Dedifferentiated amniotic fluid mesenchymal stem cell (primary cell): ENCODE data around the gene HCN1.
"Not testable (repeated sequence)": the region's sequence is repeated elsewhere in the genome, so short reads cannot be mapped to it uniquely, and the experiment has no call there.

Experiments
- DNase-seq: peaks from one replicate; pipeline ENCODE4 v3.0.0-alpha.2; 2016; ENCODE audit errors: extremely low spot score

Gene HCN1

GRCh38 chr5:45617859-45618416 is 78.2 kb downstream of the HCN1 start:
- DNase-seq: no peak

DNA sequence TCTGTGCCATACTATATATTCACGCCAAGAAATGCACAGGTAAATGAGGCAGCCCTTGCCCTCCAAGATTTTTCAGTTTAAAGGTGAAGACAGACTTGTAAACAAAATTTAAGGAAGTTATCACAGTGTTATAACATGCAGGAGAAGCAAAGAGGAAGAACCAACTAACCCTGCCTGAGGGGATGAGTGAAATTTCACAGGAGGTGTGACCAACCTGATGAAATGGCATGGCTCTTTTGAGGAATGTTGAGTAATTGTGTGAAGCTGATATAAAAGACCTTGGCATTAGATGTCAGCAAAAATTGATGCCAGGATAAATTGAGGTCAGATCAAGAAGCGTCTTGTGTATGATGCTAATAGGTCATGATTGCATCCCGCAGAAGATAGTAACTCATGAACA is 86.5 kb downstream of the HCN1 start:
- no peak for DNase-seq

- DNase-seq: no peak
Observed at GRCh38 chr5:45604092-45604491, 92.1 kb downstream of the HCN1 start.

DNA sequence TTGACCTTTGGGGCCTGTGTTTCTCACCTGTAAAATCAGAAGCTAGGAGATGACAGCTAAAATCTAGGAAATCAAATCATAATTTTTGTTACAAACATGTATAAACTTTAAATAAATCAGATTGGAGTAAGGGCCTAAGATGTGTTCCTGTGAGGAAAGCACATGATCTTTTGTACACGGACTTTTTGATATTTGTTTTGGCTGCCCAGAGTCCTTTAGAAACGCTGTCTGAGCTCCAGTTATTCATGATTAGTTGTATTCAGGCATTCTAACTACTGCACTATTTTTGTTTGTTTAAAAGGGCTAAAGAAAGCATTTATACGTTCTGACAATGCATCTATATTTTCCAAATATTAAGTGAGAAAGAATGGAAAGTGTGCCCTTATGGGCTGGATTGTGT is 94.8 kb downstream of the HCN1 start:
- no peak for DNase-seq

DNA sequence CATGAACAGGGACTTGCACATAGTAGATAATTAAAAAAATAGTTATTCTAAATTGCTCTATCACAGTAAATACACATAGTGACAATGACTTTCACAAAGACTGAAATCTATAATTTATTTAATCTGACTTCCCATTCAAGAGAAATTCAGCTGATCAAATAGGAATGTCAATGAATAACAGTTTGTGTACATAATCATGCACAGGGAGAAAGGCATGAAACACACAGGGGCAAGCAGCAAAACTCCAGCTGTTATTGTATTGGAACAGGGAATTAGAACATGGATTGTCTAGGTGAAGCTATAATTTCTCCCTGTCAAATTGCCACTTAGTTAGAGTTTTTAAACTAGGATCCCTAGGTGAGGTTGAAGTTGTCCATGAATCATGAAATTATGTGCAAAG is 99.9 kb downstream of the HCN1 start:
- no peak for DNase-seq

DNA sequence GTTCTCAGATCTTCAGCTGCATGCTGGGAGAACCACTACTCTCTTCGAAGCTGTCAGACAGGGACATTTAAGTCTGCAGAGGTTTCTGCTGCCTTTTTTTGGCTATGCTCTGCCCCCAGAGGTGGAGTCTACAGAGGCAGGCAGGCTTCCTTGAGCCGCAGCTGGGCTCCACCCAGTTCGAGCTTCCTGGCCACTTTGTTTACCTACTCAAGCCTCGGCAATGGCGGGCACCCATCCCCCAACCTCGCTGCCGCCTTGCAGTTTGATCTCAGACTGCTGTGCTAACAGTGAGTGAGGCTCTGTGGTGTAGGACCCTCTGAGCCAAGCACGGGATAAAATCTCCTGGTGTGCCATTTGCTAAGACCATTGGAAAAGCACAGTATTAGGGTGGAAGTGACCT is 110.2 kb downstream of the HCN1 start:
- not testable (repeated sequence) for DNase-seq

- DNase-seq: no peak
Observed at GRCh38 chr5:45578270-45578669, 117.9 kb downstream of the HCN1 start.

- no peak for DNase-seq
Observed at GRCh38 chr5:45568813-45569212, 127.4 kb downstream of the HCN1 start.

DNA sequence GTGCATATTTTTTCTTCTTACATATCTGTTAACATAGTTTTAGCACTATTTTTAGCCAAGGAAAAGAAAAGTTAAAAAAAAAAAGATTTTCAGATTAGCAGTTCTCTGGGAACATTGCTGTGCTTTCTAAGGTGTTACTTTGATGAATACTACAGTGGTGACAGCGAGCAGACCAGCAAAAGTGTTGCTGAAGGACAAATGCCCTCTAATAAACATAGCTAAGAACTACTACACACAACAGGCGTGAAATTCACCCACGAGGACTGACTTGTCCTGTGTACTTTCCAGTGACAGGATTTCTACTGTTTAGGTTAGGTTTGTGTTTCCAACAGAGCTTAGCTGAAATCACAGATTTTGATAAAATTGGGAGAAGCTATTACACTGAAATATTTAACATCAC is 153.8 kb downstream of the HCN1 start:
- no peak for DNase-seq

GRCh38 chr5:45533663-45534062 is 162.5 kb downstream of the HCN1 start:
- no peak for DNase-seq

- DNase-seq: no peak
Observed at GRCh38 chr5:45532826-45533624, 163.2 kb downstream of the HCN1 start.

DNA sequence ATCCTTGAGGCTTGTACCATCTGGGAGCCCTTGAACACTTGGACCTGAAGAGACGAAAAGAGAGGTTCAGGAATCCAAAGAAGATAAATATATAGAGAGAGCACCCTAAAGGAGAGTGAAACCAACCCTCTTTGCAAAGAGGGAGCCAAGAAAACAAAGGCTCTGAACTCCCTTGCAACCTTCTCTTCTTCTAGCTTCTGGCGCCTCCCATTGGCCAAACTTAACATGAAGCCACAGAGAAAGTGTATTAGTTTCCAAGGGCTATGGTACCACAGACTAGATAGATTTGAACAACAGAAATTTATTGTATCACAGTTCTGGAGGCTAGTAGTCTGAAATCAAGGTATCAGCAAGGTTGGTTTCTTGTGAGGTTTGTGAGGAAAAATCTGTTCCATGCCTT is 175.1 kb downstream of the HCN1 start:
- DNase-seq: no peak

- no peak for DNase-seq
Observed at GRCh38 chr5:45512521-45512920, 183.7 kb downstream of the HCN1 start.

GRCh38 chr5:45509371-45509770 is 186.8 kb downstream of the HCN1 start:
- no peak for DNase-seq

DNA sequence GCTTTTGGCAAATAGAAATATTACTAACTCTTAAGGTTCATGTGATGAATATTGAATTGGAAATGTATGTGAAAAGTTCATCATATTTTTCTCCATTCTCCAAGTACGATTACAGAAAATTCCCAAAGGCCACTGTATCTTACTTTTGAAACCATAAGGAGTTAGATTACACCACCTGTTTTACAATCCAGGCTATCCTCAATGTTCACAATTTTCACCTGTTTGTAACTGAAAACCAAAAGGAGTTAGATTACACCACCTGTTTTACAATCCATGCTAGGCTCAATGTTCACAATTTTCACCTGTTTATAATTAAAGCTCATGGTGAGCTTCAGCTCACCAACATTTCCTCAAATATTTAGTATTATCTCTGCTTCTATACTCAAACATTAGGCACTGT is 188.0 kb downstream of the HCN1 start:
- no peak for DNase-seq

DNA sequence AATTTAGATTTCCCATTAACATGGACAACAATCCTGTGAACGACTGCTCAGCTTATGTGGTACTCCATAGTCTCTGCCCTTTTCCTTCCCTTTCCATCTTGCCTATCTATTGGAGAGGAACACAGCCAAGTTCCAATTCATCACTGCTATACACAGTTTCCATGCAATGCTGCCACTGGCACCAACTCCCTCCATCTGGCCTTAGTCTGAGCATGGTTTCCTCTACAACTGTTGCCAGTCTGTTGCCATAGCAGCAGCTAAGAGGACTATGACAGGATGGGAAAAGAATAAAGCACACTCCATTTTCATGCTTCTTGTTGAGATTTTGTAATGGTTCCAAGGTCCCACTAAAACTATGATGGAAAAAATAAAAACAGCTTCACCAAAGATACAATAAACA is 189.0 kb downstream of the HCN1 start:
- DNase-seq: no peak

GRCh38 chr5:45499006-45499405 is 197.2 kb downstream of the HCN1 start:
- not testable (repeated sequence) for DNase-seq

GRCh38 chr5:45491368-45491767 is 204.8 kb downstream of the HCN1 start:
- no peak for DNase-seq

DNA sequence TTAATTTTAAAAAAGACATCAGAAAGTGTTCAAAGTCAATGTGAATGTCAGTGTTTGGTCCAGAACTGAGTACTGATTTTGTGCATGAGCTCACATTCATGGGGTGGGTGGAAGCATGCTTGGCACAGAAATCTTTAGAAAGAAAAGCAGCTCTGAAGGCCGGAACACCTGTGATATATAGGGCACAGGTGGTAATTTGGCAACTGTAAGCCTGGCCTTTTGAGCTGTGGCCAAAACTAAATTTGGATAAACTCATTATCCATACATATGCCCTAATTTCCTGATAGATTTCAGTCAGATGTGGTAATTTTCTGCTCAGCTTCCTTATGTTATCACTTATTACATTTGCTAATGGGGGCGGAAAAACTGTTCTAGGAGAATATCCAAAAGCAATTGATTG is 211.4 kb downstream of the HCN1 start:
- no peak for DNase-seq

- DNase-seq: no peak
Observed at GRCh38 chr5:45454114-45454513, 242.1 kb downstream of the HCN1 start.

GRCh38 chr5:45444856-45445255 is 251.3 kb downstream of the HCN1 start:
- DNase-seq: not testable (repeated sequence)

GRCh38 chr5:45440466-45440865 is 255.7 kb downstream of the HCN1 start:
- DNase-seq: no peak

- no peak for DNase-seq
Observed at GRCh38 chr5:45437752-45438151, 258.4 kb downstream of the HCN1 start.
